Neural cell (in vitro differentiated cells): ENCODE results near the gene CHCHD10. TPM values are rescaled to one million over a fixed set of nuclear protein-coding genes. Genes with fewer than 3 reads are reported as not detected.

Experiments used
- H2AFZ ChIP-seq: fragments of 200-600, 300-800 bp; sonication (generic), shearing (Covaris generic); 2 replicates; pipeline ENCODE4 v1.6.0; 2014; ENCODE audit warnings: low read depth, mild to moderate bottlenecking, antibody characterized with exemption, low read length, moderate library complexity
- H3F3A ChIP-seq: fragments of 200-600 bp; shearing (Covaris generic); 2 replicates; pipeline ENCODE4 v1.6.1; 2016; ENCODE audit warnings: mild to moderate bottlenecking, moderate library complexity, mixed read lengths, antibody characterized with exemption, low read length; ENCODE audit not compliant: insufficient read depth, poor library complexity, severe bottlenecking
- H3K27ac ChIP-seq: fragments of 200-600, 300-800 bp; sonication (generic), shearing (Covaris generic); 2 replicates; pipeline ENCODE4 v1.5.1; 2014; ENCODE audit warnings: mild to moderate bottlenecking, low read length, moderate library complexity
- H3K27me3 ChIP-seq: fragments of 300-800, 200-600 bp; sonication (generic), shearing (Covaris generic); 2 replicates; pipeline ENCODE4 v1.6.0; 2014; ENCODE audit warnings: mild to moderate bottlenecking, low read depth, low read length, moderate library complexity; ENCODE audit not compliant: insufficient read depth
- H3K36me3 ChIP-seq: fragments of 300-800, 200-600 bp; sonication (generic), shearing (Covaris generic); 2 replicates; pipeline ENCODE4 v1.5.1; 2014; ENCODE audit warnings: mild to moderate bottlenecking, antibody characterized with exemption, low read length, moderate library complexity; ENCODE audit not compliant: insufficient read depth
- H3K4me2 ChIP-seq: fragments of 300-800, 200-600 bp; sonication (generic), shearing (Covaris generic); 2 replicates; pipeline ENCODE4 v1.6.0; 2014; ENCODE audit warnings: mild to moderate bottlenecking, low read length
- H3K4me3 ChIP-seq: fragments of 300-800, 200-600 bp; sonication (generic), shearing (Covaris generic); 2 replicates; pipeline ENCODE4 v1.5.1; 2014; ENCODE audit warnings: mild to moderate bottlenecking, low read length, moderate library complexity
- H3K79me2 ChIP-seq: fragments of 200-600 bp; shearing (Covaris generic); replicated peaks from 2 replicates; pipeline ENCODE4 v1.6.0; 2014; ENCODE audit warnings: mild to moderate bottlenecking, low read length, moderate library complexity; ENCODE audit not compliant: insufficient read depth
- H3K9ac ChIP-seq: fragments of 300-800, 200-600 bp; sonication (generic), shearing (Covaris generic); 2 replicates; pipeline ENCODE4 v1.6.1; 2016; ENCODE audit warnings: mild to moderate bottlenecking, low read length, mixed read lengths
- H3K9me2 ChIP-seq: fragments of 200-600 bp; shearing (Covaris generic); 2 replicates; pipeline ENCODE4 v1.6.1; 2016; ENCODE audit warnings: mild to moderate bottlenecking, low read length, mixed read lengths; ENCODE audit not compliant: insufficient read depth
- H3K9me3 ChIP-seq: fragments of 200-600, 300-800 bp; sonication (generic), shearing (Covaris generic); 2 replicates; pipeline ENCODE4 v1.6.1; 2016; ENCODE audit warnings: mild to moderate bottlenecking, mixed run types, low read length, moderate library complexity, mixed read lengths
- H4K20me1 ChIP-seq: fragments of 200-600 bp; shearing (Covaris generic); 2 replicates; pipeline ENCODE4 v1.6.1; 2016; ENCODE audit warnings: mild to moderate bottlenecking, mixed run types; ENCODE audit not compliant: insufficient read depth
- EP300 ChIP-seq: fragments of 450-650 bp; conservative IDR thresholded peaks from 2 replicates; pipeline ENCODE4 v1.6.1; 2014; ENCODE audit warnings: antibody characterized with exemption, mild to moderate bottlenecking, moderate library complexity; ENCODE audit not compliant: poor library complexity, severe bottlenecking
- EZH2 ChIP-seq: fragments of 200-600, 300-800 bp; shearing (Covaris generic), sonication (generic); IDR thresholded peaks from 2 replicates; pipeline ENCODE4 v1.6.1; 2014; ENCODE audit warnings: antibody characterized with exemption, low read length, borderline replicate concordance, mild to moderate bottlenecking; ENCODE audit not compliant: insufficient read depth, poor library complexity, severe bottlenecking
- MXI1 ChIP-seq: fragments of 450-650 bp; conservative IDR thresholded peaks from 2 replicates; pipeline ENCODE4 v1.6.1; 2014; ENCODE audit warnings: antibody characterized with exemption, mild to moderate bottlenecking; ENCODE audit not compliant: poor library complexity, severe bottlenecking
- POLR2AphosphoS5 ChIP-seq: IDR thresholded peaks from 2 replicates; pipeline ENCODE4 v1.6.1; 2012
- RAD21 ChIP-seq: fragments of 450-650 bp; conservative IDR thresholded peaks from 2 replicates; pipeline ENCODE4 v1.6.1; 2014; ENCODE audit warnings: antibody characterized with exemption, mild to moderate bottlenecking, moderate library complexity
- SMC3 ChIP-seq: fragments of 450-650 bp; conservative IDR thresholded peaks from 2 replicates; pipeline ENCODE4 v1.6.1; 2014; ENCODE audit warnings: antibody characterized with exemption, mild to moderate bottlenecking, moderate library complexity; ENCODE audit not compliant: poor library complexity
- TAF1 ChIP-seq: IDR thresholded peaks from 2 replicates; pipeline ENCODE4 v1.6.1; 2012; ENCODE audit warnings: low read depth
- polyA plus RNA-seq: library from polyadenylated mRNA; depleted of rRNA; stranded (reverse); fragments of >200 nt; gene quantifications from 2 replicates; pipeline ENCODE4 v1.2.3, GENCODE V29; 2014
- TF ChIP-seq, protein P1 (sequence below): IDR thresholded peaks from 2 replicates; pipeline ENCODE4 v1.6.1; 2012; ENCODE audit warnings: borderline replicate concordance
- TF ChIP-seq, protein P2 (sequence below): fragments of 450-650 bp; IDR thresholded peaks from 2 replicates; pipeline ENCODE4 v1.5.1; 2014; ENCODE audit warnings: antibody characterized with exemption, mild to moderate bottlenecking, moderate library complexity; ENCODE audit not compliant: poor library complexity, severe bottlenecking

The CHCHD10 gene
- polyA plus RNA-seq, 1 donor from 2014 or later: not detected

DNA sequence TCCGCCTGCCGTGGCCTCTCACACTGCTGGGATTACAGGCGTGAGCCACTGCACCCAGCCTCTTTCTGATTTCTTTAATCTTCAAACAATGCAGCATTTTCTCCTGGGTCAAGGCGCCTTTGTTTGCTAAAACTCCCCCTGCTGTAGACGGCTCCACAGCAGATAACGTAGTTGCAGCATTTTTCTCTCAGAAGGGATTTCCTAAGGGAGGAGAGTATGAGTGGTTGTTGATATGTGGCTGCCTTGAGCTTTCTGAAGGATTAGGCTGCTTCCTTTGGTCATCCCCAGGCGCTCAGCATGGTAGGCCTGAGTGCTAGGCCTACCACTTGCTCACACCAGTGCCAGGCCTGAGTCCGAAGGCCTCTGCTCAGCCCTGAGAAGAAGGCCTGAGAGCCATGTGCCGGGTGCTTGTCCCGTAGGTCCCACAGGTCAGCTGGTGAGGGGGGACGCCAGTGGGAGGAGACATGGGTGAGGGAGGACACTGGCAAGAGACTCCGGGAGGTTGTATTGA is 37.1 kb upstream of the CHCHD10 start:
- no peaks in the 10 kb centered on the region for H3K9me3 ChIP-seq
- no peaks in the 10 kb centered on the region for H3K79me2 ChIP-seq
- H3K4me3 ChIP-seq: no peak overlapping the region
- H3K4me2 ChIP-seq: no peak overlapping the region
- H4K20me1 ChIP-seq: no peaks in the 10 kb centered on the region
- H3K27ac ChIP-seq: no peak overlapping the region
- H3K9ac ChIP-seq: no peak overlapping the region
- H3F3A ChIP-seq: no peaks in the 10 kb centered on the region
- H2AFZ ChIP-seq: no peak overlapping the region
- TF ChIP-seq, protein P1, sequence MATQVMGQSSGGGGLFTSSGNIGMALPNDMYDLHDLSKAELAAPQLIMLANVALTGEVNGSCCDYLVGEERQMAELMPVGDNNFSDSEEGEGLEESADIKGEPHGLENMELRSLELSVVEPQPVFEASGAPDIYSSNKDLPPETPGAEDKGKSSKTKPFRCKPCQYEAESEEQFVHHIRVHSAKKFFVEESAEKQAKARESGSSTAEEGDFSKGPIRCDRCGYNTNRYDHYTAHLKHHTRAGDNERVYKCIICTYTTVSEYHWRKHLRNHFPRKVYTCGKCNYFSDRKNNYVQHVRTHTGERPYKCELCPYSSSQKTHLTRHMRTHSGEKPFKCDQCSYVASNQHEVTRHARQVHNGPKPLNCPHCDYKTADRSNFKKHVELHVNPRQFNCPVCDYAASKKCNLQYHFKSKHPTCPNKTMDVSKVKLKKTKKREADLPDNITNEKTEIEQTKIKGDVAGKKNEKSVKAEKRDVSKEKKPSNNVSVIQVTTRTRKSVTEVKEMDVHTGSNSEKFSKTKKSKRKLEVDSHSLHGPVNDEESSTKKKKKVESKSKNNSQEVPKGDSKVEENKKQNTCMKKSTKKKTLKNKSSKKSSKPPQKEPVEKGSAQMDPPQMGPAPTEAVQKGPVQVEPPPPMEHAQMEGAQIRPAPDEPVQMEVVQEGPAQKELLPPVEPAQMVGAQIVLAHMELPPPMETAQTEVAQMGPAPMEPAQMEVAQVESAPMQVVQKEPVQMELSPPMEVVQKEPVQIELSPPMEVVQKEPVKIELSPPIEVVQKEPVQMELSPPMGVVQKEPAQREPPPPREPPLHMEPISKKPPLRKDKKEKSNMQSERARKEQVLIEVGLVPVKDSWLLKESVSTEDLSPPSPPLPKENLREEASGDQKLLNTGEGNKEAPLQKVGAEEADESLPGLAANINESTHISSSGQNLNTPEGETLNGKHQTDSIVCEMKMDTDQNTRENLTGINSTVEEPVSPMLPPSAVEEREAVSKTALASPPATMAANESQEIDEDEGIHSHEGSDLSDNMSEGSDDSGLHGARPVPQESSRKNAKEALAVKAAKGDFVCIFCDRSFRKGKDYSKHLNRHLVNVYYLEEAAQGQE: no peak
- TF ChIP-seq MXI1: no peak
- TF ChIP-seq RAD21: no peak
- TF ChIP-seq, protein P2, sequence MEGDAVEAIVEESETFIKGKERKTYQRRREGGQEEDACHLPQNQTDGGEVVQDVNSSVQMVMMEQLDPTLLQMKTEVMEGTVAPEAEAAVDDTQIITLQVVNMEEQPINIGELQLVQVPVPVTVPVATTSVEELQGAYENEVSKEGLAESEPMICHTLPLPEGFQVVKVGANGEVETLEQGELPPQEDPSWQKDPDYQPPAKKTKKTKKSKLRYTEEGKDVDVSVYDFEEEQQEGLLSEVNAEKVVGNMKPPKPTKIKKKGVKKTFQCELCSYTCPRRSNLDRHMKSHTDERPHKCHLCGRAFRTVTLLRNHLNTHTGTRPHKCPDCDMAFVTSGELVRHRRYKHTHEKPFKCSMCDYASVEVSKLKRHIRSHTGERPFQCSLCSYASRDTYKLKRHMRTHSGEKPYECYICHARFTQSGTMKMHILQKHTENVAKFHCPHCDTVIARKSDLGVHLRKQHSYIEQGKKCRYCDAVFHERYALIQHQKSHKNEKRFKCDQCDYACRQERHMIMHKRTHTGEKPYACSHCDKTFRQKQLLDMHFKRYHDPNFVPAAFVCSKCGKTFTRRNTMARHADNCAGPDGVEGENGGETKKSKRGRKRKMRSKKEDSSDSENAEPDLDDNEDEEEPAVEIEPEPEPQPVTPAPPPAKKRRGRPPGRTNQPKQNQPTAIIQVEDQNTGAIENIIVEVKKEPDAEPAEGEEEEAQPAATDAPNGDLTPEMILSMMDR: no peak
- no peak for TF ChIP-seq EP300
- TF ChIP-seq POLR2AphosphoS5: no peak
- no peak for TF ChIP-seq SMC3
- no peak for TF ChIP-seq TAF1
- no peak for TF ChIP-seq EZH2
- no peaks in the 10 kb centered on the region for H3K9me2 ChIP-seq
- H3K36me3 ChIP-seq: peaks cover 13% of the 10 kb centered on the region
- H3K27me3 ChIP-seq: no peaks in the 10 kb centered on the region

DNA sequence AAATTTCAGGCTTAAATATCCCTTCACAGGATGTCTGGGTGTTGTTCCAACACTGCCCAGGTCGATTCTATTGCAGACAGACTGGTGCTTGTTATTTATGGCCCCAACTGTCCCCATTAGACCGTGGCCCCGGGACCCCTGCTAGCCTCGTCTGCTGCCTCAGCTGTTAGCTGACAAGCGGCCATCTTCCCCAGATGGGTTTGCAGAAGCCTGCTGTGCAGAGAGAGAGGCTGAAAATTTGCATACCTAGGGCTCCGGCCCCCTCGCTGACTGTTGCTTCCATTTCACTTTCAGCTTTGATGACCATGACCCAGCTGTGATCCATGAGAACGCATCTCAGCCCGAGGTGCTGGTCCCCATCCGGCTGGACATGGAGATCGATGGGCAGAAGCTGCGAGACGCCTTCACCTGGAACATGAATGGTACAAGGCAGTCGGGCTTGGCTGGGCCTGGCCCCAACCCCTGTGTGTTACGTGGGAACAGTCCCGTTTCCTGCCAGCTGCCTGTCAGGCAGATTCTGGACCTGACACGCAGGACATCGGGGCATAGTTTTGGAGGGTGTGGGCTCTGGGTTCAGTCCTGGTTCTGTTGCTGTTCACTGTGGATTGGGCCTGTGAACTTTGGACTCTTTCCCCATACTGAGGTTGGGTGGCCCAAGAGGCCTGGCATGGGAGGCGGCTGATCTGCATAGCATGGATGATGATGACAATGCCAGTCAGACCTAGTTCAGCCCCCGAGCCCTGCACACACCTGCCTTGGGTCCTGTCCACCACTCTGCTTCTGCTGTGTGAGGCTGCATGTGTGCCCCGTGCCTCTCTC is 35.4 kb upstream of the CHCHD10 start:
- Histone ChIP-seq H3K27me3 (no peaks in the 10 kb centered on the region), H3K9me2 (no peaks in the 10 kb centered on the region), H4K20me1 (no peaks in the 10 kb centered on the region), H3K36me3 (peaks cover 13% of the 10 kb centered on the region), H3K4me2 (no peak overlapping the region), H3F3A (no peaks in the 10 kb centered on the region), H3K9ac (no peak overlapping the region), H3K79me2 (no peaks in the 10 kb centered on the region), H3K27ac (no peak overlapping the region), H3K4me3 (no peak overlapping the region), H2AFZ (no peak overlapping the region), H3K9me3 (no peaks in the 10 kb centered on the region)
- TF ChIP-seq POLR2AphosphoS5 (no peak), EP300 (no peak), SMC3 (no peak), TAF1 (no peak), EZH2 (no peak), MXI1 (no peak), RAD21 (no peak)
- TF ChIP-seq, protein P2: no peak
- TF ChIP-seq, protein P1: no peak
